ENCODE measurements around the gene FRY. TPM values are rescaled to one million over a fixed set of nuclear protein-coding genes. Genes with fewer than 3 reads are reported as not detected.

Gene FRY
- total RNA-seq, 1 experiment from 2014 or later: 1.3 TPM

DNA sequence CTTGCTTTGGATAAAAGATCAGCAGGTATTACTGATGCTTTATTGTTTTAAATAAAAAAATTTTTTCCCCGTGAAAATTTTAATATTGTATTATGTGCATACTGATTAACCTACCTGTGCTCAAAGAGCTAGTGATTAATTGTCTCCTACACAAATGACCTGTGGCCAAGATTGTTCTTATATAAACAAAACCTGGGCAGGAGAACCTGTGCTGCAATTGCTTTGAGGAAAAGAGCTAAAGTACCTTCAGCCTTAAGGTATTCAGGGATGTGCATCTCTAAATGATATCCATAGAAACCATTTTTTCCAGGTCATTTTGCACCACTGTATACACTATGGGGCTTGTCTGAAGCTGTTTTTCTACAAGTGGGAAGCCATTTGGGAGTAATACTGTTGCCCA lies 1.2 kb downstream of the FRY start:
- no TSS peak for BruUV-seq (replicated peaks)
- H3K9ac ChIP-seq (ENCODE audit: low read length): no peak overlapping the region
- no peaks in the 10 kb centered on the region for H3K9me3 ChIP-seq (ENCODE audit: low read length)
- intact Hi-C loops (cut with micrococcal nuclease): no loop called here
- H3K79me2 ChIP-seq (ENCODE audit: low read length): no peaks in the 10 kb centered on the region
- no peak overlapping the region for H3K4me2 ChIP-seq (ENCODE audit: low read length)
- no peaks in the 10 kb centered on the region for H3K36me3 ChIP-seq (ENCODE audit: low read depth, low read length)
- no peak overlapping the region for H3K4me3 ChIP-seq (ENCODE audit: low read length)
- no peak for TF ChIP-seq EZH2 (IDR thresholded peaks at IDR 0.05; ENCODE audit: low read length, unreplicated experiment)
- TF ChIP-seq, protein P1, sequence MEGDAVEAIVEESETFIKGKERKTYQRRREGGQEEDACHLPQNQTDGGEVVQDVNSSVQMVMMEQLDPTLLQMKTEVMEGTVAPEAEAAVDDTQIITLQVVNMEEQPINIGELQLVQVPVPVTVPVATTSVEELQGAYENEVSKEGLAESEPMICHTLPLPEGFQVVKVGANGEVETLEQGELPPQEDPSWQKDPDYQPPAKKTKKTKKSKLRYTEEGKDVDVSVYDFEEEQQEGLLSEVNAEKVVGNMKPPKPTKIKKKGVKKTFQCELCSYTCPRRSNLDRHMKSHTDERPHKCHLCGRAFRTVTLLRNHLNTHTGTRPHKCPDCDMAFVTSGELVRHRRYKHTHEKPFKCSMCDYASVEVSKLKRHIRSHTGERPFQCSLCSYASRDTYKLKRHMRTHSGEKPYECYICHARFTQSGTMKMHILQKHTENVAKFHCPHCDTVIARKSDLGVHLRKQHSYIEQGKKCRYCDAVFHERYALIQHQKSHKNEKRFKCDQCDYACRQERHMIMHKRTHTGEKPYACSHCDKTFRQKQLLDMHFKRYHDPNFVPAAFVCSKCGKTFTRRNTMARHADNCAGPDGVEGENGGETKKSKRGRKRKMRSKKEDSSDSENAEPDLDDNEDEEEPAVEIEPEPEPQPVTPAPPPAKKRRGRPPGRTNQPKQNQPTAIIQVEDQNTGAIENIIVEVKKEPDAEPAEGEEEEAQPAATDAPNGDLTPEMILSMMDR (conservative IDR thresholded peaks at IDR 0.05; ENCODE audit: low read depth, low read length): no peak
- POLR2A ChIA-PET (ENCODE audit: unreplicated experiment): no interaction called here
- H3K9me2 ChIP-seq (replicated peaks; ENCODE audit: low read length): no peaks in the 10 kb centered on the region
- CTCF ChIA-PET: no interaction called here
- DNase-seq (no peak), ATAC-seq (no peak)
- peaks cover 7% of the 10 kb centered on the region for H3K4me1 ChIP-seq (ENCODE audit: insufficient read depth, low read length)
- H2AFZ ChIP-seq (ENCODE audit: low read length): no peak overlapping the region
- H3K27me3 ChIP-seq (ENCODE audit: low read length): no peaks in the 10 kb centered on the region
- H4K20me1 ChIP-seq (ENCODE audit: low read length): no peaks in the 10 kb centered on the region
- H3F3A ChIP-seq (ENCODE audit: low read length, unreplicated experiment): no peaks in the 10 kb centered on the region
- no peak overlapping the region for H3K27ac ChIP-seq (ENCODE audit: low read length)

DNA sequence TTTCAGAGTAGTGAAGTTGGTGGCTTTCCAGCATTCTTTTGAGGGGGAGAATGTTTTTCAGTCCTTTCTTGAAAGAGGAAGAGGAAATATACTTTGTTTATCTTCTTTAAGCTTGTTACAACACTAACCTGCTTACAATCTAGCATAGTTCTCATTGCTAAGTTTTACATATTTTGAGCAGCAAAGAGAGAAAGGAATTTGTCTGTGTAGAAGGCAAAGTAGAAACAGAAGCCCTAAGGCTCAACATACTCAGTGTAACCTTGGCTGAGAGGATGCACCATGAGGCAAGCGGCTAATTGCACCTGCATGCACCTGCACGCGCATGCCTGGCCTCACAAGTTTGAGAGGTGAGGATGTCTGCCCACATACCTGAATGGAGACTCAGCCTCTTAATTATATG lies 2.2 kb downstream of the FRY start:
- ChIA-PET POLR2A (ENCODE audit: unreplicated experiment) (no interaction called here), CTCF (no interaction called here)
- H4K20me1 ChIP-seq (ENCODE audit: low read length): no peaks in the 10 kb centered on the region
- H3K27ac ChIP-seq (ENCODE audit: low read length): no peak overlapping the region
- intact Hi-C loops (cut with micrococcal nuclease): no loop called here
- no peak overlapping the region for H3K9ac ChIP-seq (ENCODE audit: low read length)
- DNase-seq: no peak
- ATAC-seq: no peak
- no peaks in the 10 kb centered on the region for H3K36me3 ChIP-seq (ENCODE audit: low read depth, low read length)
- H3K4me1 ChIP-seq (ENCODE audit: insufficient read depth, low read length): peaks cover 7% of the 10 kb centered on the region
- no peaks in the 10 kb centered on the region for H3F3A ChIP-seq (ENCODE audit: low read length, unreplicated experiment)
- no peak overlapping the region for H2AFZ ChIP-seq (ENCODE audit: low read length)
- H3K4me2 ChIP-seq (ENCODE audit: low read length): no peak overlapping the region
- no peaks in the 10 kb centered on the region for H3K9me2 ChIP-seq (replicated peaks; ENCODE audit: low read length)
- BruUV-seq (replicated peaks): no TSS peak
- H3K4me3 ChIP-seq (ENCODE audit: low read length): no peak overlapping the region
- no peaks in the 10 kb centered on the region for H3K79me2 ChIP-seq (ENCODE audit: low read length)
- TF ChIP-seq EZH2 (IDR thresholded peaks at IDR 0.05; ENCODE audit: low read length, unreplicated experiment): no peak
- no peak for TF ChIP-seq EZH2phosphoT487 (IDR thresholded peaks at IDR 0.05; ENCODE audit: borderline replicate concordance, low read length)
- TF ChIP-seq, protein P1 (conservative IDR thresholded peaks at IDR 0.05; ENCODE audit: low read depth, low read length): no peak
- no peaks in the 10 kb centered on the region for H3K9me3 ChIP-seq (ENCODE audit: low read length)
- H3K27me3 ChIP-seq (ENCODE audit: low read length): no peaks in the 10 kb centered on the region

DNA sequence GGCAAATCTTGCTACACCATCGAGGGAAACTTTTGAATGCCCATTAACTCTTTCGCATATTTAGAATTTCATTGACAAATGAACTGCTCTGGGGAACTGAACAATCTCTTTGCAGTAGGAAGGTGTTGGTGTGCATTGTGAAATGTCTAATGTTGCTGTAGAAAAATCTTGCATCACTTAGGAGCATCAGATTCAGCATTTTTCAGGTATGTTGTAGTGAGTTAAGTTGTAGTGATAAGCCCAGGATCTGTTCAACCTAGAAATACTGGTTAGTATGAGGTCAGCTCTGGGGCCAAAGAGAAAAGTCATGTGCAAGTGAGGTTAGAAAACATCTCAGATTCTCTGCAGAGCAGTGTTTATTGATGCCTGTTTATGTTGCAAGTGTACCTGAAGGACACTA lies 4.1 kb downstream of the FRY start:
- Histone ChIP-seq H3K9me2 (replicated peaks; ENCODE audit: low read length) (no peaks in the 10 kb centered on the region), H3F3A (ENCODE audit: low read length, unreplicated experiment) (no peaks in the 10 kb centered on the region), H3K9me3 (ENCODE audit: low read length) (no peaks in the 10 kb centered on the region), H3K27ac (ENCODE audit: low read length) (no peak overlapping the region), H3K9ac (ENCODE audit: low read length) (no peak overlapping the region), H3K27me3 (ENCODE audit: low read length) (no peaks in the 10 kb centered on the region), H3K36me3 (ENCODE audit: low read depth, low read length) (no peaks in the 10 kb centered on the region), H3K4me1 (ENCODE audit: insufficient read depth, low read length) (peaks cover 5% of the 10 kb centered on the region), H2AFZ (ENCODE audit: low read length) (no peak overlapping the region), H3K79me2 (ENCODE audit: low read length) (no peaks in the 10 kb centered on the region), H3K4me3 (ENCODE audit: low read length) (no peak overlapping the region), H3K4me2 (ENCODE audit: low read length) (no peak overlapping the region), H4K20me1 (ENCODE audit: low read length) (no peaks in the 10 kb centered on the region)
- intact Hi-C loops (cut with micrococcal nuclease): no loop called here
- BruUV-seq (replicated peaks): no TSS peak
- TF ChIP-seq, protein P1 (conservative IDR thresholded peaks at IDR 0.05; ENCODE audit: low read depth, low read length): no peak
- TF ChIP-seq EZH2phosphoT487 (IDR thresholded peaks at IDR 0.05; ENCODE audit: borderline replicate concordance, low read length) (no peak), EZH2 (IDR thresholded peaks at IDR 0.05; ENCODE audit: low read length, unreplicated experiment) (no peak)
- ChIA-PET POLR2A (ENCODE audit: unreplicated experiment) (no interaction called here), CTCF (no interaction called here)
- no peak for ATAC-seq
- DNase-seq: no peak

Data from PC-3 (cell line).